ENCODE results near the gene COL4A6.
A peak's percentile ranks its signal among the peaks of the same experiment; 100 is the strongest.

The COL4A6 gene

DNA sequence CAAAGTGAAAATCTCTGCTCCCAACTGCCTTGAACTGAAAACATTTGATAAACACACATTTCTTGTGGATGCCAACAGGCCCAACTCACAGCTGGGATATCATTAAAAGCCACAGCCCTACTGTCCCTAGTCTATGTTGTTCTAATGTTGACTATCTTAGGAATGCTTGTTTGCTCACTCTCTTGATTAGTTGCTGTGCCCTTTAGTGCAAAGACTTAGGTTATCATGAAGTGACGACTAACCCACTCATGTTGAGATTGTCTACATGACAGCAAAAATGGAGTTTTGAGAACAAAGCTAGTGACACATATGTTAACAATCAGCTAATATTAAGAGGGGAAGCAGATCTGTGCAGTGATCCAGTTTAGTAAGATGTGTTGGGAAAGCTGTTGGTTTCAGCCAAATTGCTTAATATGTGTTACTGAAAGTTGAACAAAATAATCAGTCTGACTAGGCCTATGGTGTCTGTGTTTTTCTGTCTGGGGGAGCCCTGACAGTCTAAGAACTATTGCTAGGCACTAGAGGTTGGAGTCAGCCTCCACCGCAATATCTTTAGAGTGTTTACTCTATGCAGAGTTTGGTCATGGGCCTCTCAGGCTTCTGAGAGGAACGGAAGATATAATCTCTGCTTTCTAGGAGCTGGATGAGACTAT is 221.2 kb downstream of the COL4A6 start:
- no peak for DNase-seq (ENCODE audit: low spot score)

- no peak for DNase-seq (ENCODE audit: low spot score)
These were observed 221.8 kb downstream of the COL4A6 start for GRCh38 chrX:108216405-108216804.

DNA sequence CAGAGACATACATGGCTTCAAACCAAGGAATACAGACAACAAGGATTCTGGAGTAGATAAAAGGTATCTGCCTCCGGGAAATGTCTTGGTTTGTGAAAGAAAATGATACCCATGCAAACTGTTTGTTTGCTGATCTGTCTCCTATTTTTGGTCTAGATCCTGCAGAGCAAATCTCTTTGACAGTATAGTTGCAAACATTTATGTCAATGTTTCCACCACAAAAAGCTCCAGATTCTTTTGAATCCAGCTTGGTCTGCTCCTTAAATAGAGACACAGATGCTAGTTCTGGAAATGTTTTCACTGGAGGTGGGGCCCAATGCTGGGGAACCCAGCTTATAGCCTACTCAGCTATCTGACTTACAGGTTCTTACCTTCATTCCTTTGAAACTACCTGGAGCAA is 226.9 kb downstream of the COL4A6 start:
- no peak for DNase-seq (ENCODE audit: low spot score)

DNA sequence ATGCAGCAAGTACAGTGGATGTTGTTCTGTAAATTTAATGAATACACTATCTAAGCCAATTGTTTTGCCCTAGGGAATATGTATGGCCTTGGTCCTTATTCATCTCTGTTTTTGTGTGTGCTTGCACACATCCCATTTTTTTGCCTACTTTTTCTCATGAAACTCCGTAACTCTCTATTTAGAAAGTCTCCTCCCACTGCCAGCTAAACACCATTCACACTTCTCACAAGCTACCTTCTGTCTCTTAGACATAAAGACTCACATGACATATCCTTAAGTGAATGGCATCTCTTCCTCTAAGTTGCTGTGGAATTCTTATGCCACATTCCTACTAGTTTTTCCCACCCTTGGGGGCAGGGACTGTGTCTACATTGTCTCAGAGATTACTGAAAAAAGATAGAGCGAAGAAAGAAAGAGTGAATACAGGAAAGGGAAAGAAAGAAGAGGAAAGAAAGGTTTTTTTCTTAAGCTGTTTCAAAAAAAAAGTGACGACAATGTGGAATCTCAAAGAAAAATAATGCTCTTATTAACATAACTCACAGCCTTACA is 229.1 kb downstream of the COL4A6 start:
- DNase-seq (ENCODE audit: low spot score), result no peak

GRCh38 chrX:108203540-108203939 is 234.7 kb downstream of the COL4A6 start:
- DNase-seq (ENCODE audit: low spot score), result no peak

GRCh38 chrX:108199691-108200090 is 238.5 kb downstream of the COL4A6 start:
- peak; percentile 11 for DNase-seq (ENCODE audit: low spot score)

DNA sequence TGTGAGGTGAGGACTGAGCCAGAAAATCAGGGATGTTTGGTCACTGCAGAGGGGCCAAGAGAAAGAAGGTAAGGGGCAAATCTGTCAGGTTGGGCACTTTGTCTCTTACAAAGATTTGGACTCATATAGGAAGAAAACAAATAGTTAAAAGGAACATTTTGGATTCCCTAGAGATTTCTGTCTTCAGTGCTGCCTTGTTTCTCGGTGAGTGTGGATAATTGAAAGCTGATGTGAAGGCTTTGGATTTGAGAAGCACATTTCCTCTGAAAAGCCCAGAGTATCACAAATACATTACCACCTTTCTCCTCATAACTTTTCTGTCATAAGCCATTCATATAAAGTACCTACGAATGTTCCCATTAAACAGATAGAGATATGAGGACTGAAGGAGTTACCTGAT is 239.2 kb downstream of the COL4A6 start:
- DNase-seq (ENCODE audit: low spot score), result no peak

DNA sequence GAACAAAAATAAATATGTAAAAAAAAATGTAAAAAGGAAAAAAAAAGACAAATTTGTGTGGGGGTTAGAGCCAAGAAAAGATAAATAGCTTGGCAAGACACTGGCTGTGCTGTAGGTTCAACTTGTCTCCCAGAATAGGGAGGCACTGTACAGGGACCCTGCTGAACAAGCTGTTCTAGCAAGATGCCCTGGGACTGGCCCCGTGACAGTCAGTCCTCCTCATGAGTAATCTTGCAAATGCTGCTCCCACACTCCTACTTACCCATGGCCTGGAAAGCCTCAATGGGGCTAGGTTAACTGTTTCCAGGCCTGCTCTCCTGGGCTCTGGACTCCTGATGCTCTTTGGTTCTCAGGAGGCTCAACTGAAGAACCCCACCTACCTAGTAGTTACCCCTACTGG is 239.8 kb downstream of the COL4A6 start:
- DNase-seq (ENCODE audit: low spot score), result no peak

DNA sequence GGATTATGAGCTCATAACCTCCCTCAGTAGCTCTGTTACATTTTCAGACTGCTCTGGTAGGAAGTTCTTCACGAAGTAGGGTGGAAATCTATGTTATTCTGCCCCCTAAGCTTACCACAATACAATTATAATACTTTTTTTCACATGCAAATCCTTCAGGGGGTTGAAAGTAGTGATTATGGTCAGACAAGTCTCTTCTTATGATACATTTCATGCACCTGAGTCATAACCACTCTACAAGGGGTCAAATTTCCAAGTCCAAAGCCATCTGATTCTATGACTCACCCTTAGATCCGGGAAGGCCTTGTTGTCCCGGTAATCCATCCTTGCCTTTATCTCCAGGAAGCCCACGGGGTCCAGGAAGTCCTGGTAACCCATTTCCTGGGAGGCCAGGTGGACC is 251.4 kb downstream of the COL4A6 start:
- peak; percentile 46 for DNase-seq (ENCODE audit: low spot score)

GRCh38 chrX:108178143-108178498 is 260.1 kb downstream of the COL4A6 start:
- no peak for DNase-seq (ENCODE audit: low spot score)

GRCh38 chrX:108177351-108178142 is 260.7 kb downstream of the COL4A6 start:
- no peak for DNase-seq (ENCODE audit: low spot score)

DNA sequence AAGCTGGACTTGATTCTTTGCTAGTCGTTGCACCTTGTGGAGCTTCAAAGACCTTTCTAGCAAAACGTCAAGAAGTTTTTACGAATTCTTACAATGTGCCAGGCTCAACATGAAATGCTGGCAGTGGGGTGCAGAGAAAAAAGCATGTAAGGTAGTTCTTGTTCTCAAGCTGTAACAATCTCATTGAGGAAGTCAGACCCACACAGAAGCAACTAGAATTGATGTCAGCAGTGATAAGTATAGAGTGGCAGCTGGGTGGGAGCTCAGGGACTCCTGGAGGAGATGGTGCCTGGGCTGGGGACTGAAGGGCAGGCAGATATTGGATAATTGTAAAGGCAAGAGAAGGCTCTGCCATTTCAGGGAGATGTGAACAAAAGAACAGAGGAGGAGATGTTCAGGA is 264.3 kb downstream of the COL4A6 start:
- no peak for DNase-seq (ENCODE audit: low spot score)

GRCh38 chrX:108171671-108172070 is 266.6 kb downstream of the COL4A6 start:
- no peak for DNase-seq (ENCODE audit: low spot score)

GRCh38 chrX:108169768-108170167 is 268.5 kb downstream of the COL4A6 start:
- DNase-seq (ENCODE audit: low spot score), result no peak

- DNase-seq (ENCODE audit: low spot score), result no peak
These were observed 269.1 kb downstream of the COL4A6 start for GRCh38 chrX:108168961-108169740.

DNA sequence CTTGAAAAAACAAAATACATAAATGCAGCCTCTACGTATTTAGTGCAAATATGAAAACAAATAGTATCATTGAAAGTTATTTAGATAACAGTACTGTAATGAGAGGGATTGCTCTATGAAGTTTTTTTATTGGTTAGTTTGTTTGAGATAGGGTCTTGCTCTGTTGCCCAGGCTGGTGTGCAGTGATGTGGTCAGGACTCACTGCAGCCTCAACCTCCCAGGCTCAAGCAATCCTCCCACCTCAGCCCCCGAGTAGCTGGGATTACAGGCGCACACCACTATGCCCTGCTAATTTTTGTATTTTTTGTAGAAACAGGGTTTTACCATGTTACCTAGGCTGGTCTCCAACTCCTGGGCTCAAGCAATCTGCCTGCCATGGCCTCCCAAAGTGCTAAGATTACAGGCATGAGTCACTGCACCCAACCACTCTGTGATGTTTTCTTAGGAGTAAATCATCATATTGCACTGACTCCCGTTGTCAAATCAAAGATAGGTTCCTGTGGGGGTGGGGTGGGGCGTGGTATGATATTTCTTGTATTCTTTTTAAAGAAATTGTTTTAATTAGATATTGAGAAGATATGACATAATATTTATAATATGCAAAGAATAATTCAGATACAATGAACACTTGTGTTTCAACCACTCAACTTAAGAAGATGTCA is 270.9 kb downstream of the COL4A6 start:
- DNase-seq (ENCODE audit: low spot score), result no peak

DNA sequence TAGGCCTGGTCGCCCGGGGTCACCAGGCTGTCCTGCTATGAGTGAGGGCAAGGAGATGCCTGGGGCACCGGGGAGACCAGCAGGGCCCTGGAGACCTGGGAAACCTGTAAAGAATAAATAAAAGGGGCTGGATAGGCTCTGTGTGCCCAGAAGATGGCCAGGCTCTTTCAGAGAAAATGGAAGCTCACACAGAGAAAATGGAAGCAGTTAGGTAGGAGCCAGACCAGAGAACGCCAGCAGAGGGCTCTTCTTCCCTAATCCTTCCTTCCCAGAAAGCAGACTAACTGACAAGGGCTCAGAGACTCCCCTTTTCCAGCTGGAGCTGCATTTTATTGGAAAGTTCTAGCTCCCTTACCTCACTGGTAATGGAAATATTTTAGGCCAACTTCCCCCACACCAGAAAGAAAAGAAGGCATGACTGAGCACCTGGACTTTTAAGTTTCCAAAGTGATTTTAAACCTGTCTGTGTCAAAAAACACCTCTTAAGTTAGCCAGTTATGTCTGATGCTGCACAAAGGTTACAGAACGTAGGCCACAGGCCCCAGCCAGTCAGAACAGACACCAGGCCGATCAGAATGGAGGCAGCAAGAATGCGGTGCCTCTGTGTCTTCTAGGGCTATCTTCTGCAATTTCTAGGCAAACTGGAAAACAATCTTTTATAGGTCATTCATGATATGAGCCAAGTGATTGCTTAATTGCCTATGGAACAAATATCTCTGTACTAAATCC is 272.7 kb downstream of the COL4A6 start:
- peak; percentile 41 for DNase-seq (ENCODE audit: low spot score)

- no peak for DNase-seq (ENCODE audit: low spot score)
These were observed 274.7 kb downstream of the COL4A6 start for GRCh38 chrX:108163333-108164082.

GRCh38 chrX:108162265-108162664 is 276.0 kb downstream of the COL4A6 start:
- no peak for DNase-seq (ENCODE audit: low spot score)

DNA sequence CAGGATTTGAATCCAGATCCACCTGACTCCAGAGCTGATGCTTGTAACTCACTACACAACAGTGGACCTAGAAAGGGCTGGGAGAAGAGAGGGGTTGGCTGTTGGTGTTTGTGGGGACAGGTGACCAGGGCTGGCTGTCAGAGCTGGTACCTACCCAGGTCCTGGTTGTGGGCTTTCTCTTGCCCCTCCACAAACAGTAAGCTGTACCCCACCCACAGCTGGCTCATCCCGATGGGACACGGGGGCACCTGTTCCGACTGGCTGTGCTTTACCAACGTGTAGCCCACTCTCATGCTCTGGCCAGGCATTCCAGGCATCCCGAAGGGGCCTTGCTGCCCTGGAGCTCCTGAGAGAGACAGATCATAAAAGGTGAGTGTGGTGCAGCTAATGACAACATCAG is 277.9 kb downstream of the COL4A6 start:
- DNase-seq (ENCODE audit: low spot score), result no peak
